GM19043 (cell line): ENCODE measurements around the gene XCL2.

ENCODE experiments used
- ATAC-seq: cut with Tn5 transposase; IDR thresholded peaks from one replicate; pipeline ENCODE4 v1.9.1; 2021; ENCODE audit warnings: low read depth; ENCODE audit not compliant: unreplicated experiment

Gene XCL2

GRCh38 chr1:168518813-168519212, 25.0 kb downstream of the XCL2 start:
- ATAC-seq: no peak

GRCh38 chr1:168518201-168518689, 25.6 kb downstream of the XCL2 start:
- no peak for ATAC-seq

- no peak for ATAC-seq
Measured at GRCh38 chr1:168514455-168514854, 29.3 kb downstream of the XCL2 start.

- ATAC-seq: no peak
Measured at GRCh38 chr1:168513656-168514404, 30.0 kb downstream of the XCL2 start.

- no peak for ATAC-seq
Measured at GRCh38 chr1:168512864-168513595, 30.8 kb downstream of the XCL2 start.

GRCh38 chr1:168509875-168510791, 33.7 kb downstream of the XCL2 start:
- ATAC-seq: peak; percentile 64

GRCh38 chr1:168509210-168509609, 34.6 kb downstream of the XCL2 start:
- no peak for ATAC-seq

- ATAC-seq: no peak
Measured at GRCh38 chr1:168507828-168508227, 36.0 kb downstream of the XCL2 start.

GRCh38 chr1:168507231-168507630, 36.6 kb downstream of the XCL2 start:
- ATAC-seq: no peak

- no peak for ATAC-seq
Measured at GRCh38 chr1:168506204-168506819, 37.5 kb downstream of the XCL2 start.

GRCh38 chr1:168505006-168505405, 38.8 kb downstream of the XCL2 start:
- no peak for ATAC-seq

GRCh38 chr1:168504064-168504837, 39.5 kb downstream of the XCL2 start:
- peak; percentile 67 for ATAC-seq

- ATAC-seq: no peak
Measured at GRCh38 chr1:168499688-168500049, 44.1 kb downstream of the XCL2 start.

GRCh38 chr1:168498956-168499687, 44.7 kb downstream of the XCL2 start:
- no peak for ATAC-seq

GRCh38 chr1:168498159-168498631, 45.6 kb downstream of the XCL2 start:
- no peak for ATAC-seq

- no peak for ATAC-seq
Measured at GRCh38 chr1:168497376-168497950, 46.3 kb downstream of the XCL2 start.

- ATAC-seq: no peak
Measured at GRCh38 chr1:168491527-168492164, 52.2 kb downstream of the XCL2 start.
